ENCODE data around the gene PRKD3. TPM values are rescaled to one million over a fixed set of nuclear protein-coding genes. Genes with fewer than 3 reads are reported as not detected.
A peak's percentile ranks its signal among the peaks of the same experiment; 100 is the strongest.

PRKD3 gene
- total RNA-seq, 1 donor = 77.9 TPM

GRCh38 chr2:37318401-37318800 lies 6.2 kb downstream of the PRKD3 start:
- TF ChIP-seq CTCF (IDR thresholded peaks at IDR 0.05; ENCODE audit: insufficient read depth, low read length) = no peak
- peak overlapping the region; percentile 26 for H3K4me3 ChIP-seq (ENCODE audit: low read depth, low read length)
- peak; percentile 86 for DNase-seq (ENCODE audit: low read depth)

- DNase-seq (ENCODE audit: low read depth) = no peak
- TF ChIP-seq CTCF (IDR thresholded peaks at IDR 0.05; ENCODE audit: insufficient read depth, low read length) = no peak
- no peak overlapping the region for H3K4me3 ChIP-seq (ENCODE audit: low read depth, low read length)
Observed at GRCh38 chr2:37317746-37318145, 6.9 kb downstream of the PRKD3 start.

GRCh38 chr2:37316181-37316580 lies 8.5 kb downstream of the PRKD3 start:
- no peak for TF ChIP-seq CTCF (IDR thresholded peaks at IDR 0.05; ENCODE audit: insufficient read depth, low read length)
- no peak for DNase-seq (ENCODE audit: low read depth)
- H3K4me3 ChIP-seq (ENCODE audit: low read depth, low read length) = no peak overlapping the region

GRCh38 chr2:37315364-37315763 lies 9.3 kb downstream of the PRKD3 start:
- DNase-seq (ENCODE audit: low read depth) = no peak
- TF ChIP-seq CTCF (IDR thresholded peaks at IDR 0.05; ENCODE audit: insufficient read depth, low read length) = no peak
- H3K4me3 ChIP-seq (ENCODE audit: low read depth, low read length) = no peak overlapping the region

GRCh38 chr2:37307500-37307899 lies 17.1 kb downstream of the PRKD3 start:
- no peak overlapping the region for H3K4me3 ChIP-seq (ENCODE audit: low read depth, low read length)
- TF ChIP-seq CTCF (IDR thresholded peaks at IDR 0.05; ENCODE audit: insufficient read depth, low read length) = no peak
- DNase-seq (ENCODE audit: low read depth) = no peak

- TF ChIP-seq CTCF (IDR thresholded peaks at IDR 0.05; ENCODE audit: insufficient read depth, low read length) = no peak
- DNase-seq (ENCODE audit: low read depth) = no peak
- H3K4me3 ChIP-seq (ENCODE audit: low read depth, low read length) = no peak overlapping the region
Observed at GRCh38 chr2:37306024-37306423, 18.6 kb downstream of the PRKD3 start.

- H3K4me3 ChIP-seq (ENCODE audit: low read depth, low read length) = no peak overlapping the region
- TF ChIP-seq CTCF (IDR thresholded peaks at IDR 0.05; ENCODE audit: insufficient read depth, low read length) = no peak
- DNase-seq (ENCODE audit: low read depth) = no peak
Observed at GRCh38 chr2:37302701-37303252, 21.9 kb downstream of the PRKD3 start.

Data from fibroblast of the aortic adventitia (primary cell).